HG03097 (cell line): ENCODE data around the gene TBC1D3K.
"Not testable (repeated sequence)": the region's sequence is repeated elsewhere in the genome, so short reads cannot be mapped to it uniquely, and the experiment has no call there.

Experiments
- ATAC-seq: cut with Tn5 transposase; IDR thresholded peaks from one replicate; pipeline ENCODE4 v1.9.1; 2021; ENCODE audit not compliant: unreplicated experiment, low FRiP score

The TBC1D3K gene

DNA sequence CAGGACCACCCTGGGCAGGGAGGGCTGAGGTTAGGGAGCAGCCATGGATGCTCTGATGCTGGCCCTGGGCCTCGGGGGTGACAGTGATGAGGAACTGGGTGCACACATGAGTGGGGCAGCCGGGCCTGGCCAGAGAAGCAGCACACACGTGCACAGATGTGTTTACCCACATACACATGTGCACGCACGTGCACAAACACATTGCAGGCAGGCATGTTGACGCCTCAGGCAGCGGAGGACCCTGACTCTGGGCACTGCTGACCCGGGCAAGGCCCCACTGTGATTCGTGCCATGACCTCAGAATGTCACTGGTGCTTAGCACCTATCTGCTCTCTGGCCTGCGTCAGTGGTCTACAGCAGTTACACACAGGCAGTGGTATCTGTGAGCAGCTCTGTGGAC is at the start of gene TBC1D3K:
Gene TBC1D3K (plus strand): TSS at position 301 of the 400 bp plus-strand sequence. CDS start 1,585 bp downstream, outside the sequence.
- not testable (repeated sequence) for ATAC-seq

DNA sequence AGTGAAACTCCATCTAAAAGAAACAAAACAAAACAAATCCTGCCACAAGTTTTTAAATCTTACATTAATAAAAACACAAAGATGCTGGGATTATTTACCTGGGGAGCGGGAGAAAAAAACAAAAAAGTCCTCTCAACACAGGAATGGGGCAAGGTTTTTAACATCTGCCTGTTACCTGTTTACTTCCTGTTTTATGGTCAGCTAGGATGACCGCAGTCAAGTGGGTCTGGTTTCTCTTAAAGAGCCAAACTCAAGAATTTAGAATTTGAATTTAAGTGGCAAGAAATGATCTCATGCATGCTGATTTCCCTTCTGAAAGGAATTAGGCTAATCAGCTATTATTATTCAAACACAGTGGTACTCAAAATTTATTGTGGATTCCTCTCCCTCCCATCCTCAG is 39.7 kb upstream of the TBC1D3K start:
- ATAC-seq, result no peak

DNA sequence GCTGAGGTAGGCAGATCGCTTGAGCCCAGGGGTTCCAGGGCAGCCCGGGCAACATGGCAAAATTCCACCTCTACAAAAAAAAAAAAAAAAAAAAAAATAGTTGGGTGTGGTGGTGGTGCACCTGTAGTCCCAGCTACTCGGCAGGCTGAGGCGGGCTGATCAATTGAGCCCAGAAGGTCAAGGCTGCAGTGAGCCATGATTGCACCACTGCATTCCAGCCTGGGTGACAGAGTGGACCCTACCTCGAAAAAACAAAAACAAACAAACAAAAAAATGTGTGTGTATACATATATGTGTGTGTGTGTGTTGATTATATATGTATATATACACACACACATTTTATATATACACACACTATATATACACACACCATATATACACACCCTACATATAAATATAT is 39.1 kb upstream of the TBC1D3K start:
- no peak for ATAC-seq

DNA sequence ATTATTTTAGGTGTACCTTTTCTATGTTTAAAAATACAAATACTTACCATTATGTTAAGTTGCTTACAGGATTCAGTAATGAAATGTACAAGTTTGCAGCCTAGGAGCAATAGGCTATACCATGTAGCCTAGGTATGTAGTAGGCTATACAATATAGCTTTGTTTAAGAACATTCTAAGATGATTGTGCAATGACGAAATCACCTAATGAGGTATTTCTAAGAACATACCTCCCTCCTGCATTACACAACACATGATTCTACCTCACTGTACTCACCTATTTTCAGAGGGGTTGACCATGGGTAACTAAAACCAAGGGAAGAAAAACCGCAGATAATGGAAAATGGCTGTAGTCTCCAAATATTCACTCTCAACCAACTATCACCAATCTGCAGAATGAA is 35.3 kb upstream of the TBC1D3K start:
- no peak for ATAC-seq

DNA sequence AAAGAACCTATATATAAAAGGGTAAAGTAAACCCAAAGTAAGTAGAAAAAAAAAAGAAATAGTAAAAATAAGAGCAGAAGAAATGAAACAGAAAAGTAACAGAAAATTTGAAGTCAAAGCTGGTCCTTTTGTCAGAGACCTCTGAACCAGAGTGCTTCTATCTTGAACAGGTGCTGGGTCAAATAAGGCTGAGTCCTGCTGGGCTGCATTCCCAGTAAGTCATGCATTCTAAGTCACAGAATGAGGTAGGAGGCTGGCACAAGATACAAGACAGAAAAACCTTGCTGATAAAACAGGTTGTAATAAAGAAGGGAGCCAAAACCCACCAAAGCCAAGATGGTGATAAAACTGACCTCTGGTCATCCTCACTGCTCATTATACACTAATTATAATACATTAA is 27.3 kb upstream of the TBC1D3K start:
- ATAC-seq, result not testable (repeated sequence)
